ENCODE results near the gene RAB1B. TPM values are rescaled to one million over a fixed set of nuclear protein-coding genes. Genes with fewer than 3 reads are reported as not detected.

Gene RAB1B
- total RNA-seq, 1 experiment from 2014 or later, result 148 TPM

DNA sequence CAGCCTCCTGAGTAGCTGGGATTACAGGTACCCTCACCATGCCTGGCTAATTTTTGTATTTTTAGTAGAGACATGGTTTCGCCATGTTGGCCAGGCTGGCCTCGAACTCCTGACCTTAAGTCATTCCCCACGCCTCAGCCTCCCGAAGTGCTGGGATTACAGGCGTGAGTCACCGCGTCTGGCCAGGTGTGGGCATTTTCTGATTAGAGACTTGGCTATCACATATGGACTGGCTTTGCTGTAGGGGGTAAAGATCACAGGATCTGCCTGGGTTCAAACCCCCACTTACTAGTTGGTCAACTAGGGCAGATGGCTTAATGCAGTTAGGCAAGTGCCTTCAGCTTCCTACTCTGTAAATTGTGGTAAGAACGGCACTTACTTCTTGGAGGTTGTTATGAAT is 41.9 kb downstream of the RAB1B start:
- Histone ChIP-seq H4K20me1 (ENCODE audit: insufficient read depth) (no peaks in the 10 kb centered on the region), H3K4me3 (replicated peaks in 1 of 2; ENCODE audit: low read depth in 1 of 2, low read length in 2 of 2) (no peak overlapping the region), H3K79me2 (ENCODE audit: insufficient read depth, low read length) (no peaks in the 10 kb centered on the region), H2AFZ (ENCODE audit: low read depth, low read length, poor library complexity, severe bottlenecking) (no peak overlapping the region), H3K9me3 (ENCODE audit: control insufficient read depth in 1 of 2, insufficient read depth in 1 of 2, low read depth in 1 of 2, low read length in 2 of 2) (no peaks in the 10 kb centered on the region), H3K4me2 (ENCODE audit: low read length) (no peak overlapping the region), H3K36me3 (ENCODE audit: control insufficient read depth in 1 of 2, insufficient read depth in 2 of 2, low read length in 2 of 2) (no peaks in the 10 kb centered on the region), H3K9me2 (ENCODE audit: insufficient read depth) (no peaks in the 10 kb centered on the region), H3K4me1 (ENCODE audit: control insufficient read depth in 1 of 2, insufficient read depth in 2 of 2, low read length in 2 of 2) (peaks cover 16 to 37% of the 10 kb centered on the region in 2 experiments), H3K9ac (ENCODE audit: low read length) (no peak overlapping the region), H3K27me3 (ENCODE audit: insufficient read depth, low read length) (no peaks in the 10 kb centered on the region), H3K27ac (ENCODE audit: low read depth, low read length) (no peak overlapping the region)
- ChIA-PET POLR2A (no interaction called here), CTCF (interaction anchor here (2.6 to 3.4 kb wide), 2 partner anchors 22 to 76 kb away, joined by 25 to 121 read pairs; partner anchors contain the start of gene YIF1A), RAD21 (ENCODE audit: low non-redundant PET in 1 of 2, low total read pairs in 2 of 2, uncharacterized antibody in 2 of 2, unreplicated experiment in 2 of 2) (interaction anchor here in 1 of 2 experiments (2.9 kb wide), 1 partner anchor 25 kb away, joined by 12 read pairs; the partner anchor contains the start of gene RIN1)
- intact Hi-C loops (cut with micrococcal nuclease), result loop anchor here (5.0 kb wide), 2 partner anchors 62 to 77 kb away; partner anchors contain the start of gene SLC29A2
- no TSS peak for BruUV-seq (replicated peaks)
- TF ChIP-seq, protein P1, sequence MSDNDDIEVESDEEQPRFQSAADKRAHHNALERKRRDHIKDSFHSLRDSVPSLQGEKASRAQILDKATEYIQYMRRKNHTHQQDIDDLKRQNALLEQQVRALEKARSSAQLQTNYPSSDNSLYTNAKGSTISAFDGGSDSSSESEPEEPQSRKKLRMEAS (IDR thresholded peaks at IDR 0.05), result no peak
- TF ChIP-seq ZFX (IDR thresholded peaks at IDR 0.05) (no peak), FOSL1 (IDR thresholded peaks at IDR 0.05; ENCODE audit: low read depth) (no peak), YY1 (IDR thresholded peaks at IDR 0.05; ENCODE audit: extremely low read depth, insufficient replicate concordance, low read depth, low read length) (no peak), SRF (IDR thresholded peaks at IDR 0.05; ENCODE audit: low read depth) (no peak), POLR2A (IDR thresholded peaks at IDR 0.05; ENCODE audit: borderline replicate concordance, extremely low read depth, insufficient read depth, insufficient read length) (no peak), SIN3A (IDR thresholded peaks at IDR 0.05; ENCODE audit: low read depth) (no peak), CEBPB (IDR thresholded peaks at IDR 0.05; ENCODE audit: low read depth) (no peak), EZH2phosphoT487 (IDR thresholded peaks at IDR 0.05; ENCODE audit: borderline replicate concordance) (no peak), ELF1 (IDR thresholded peaks at IDR 0.05; ENCODE audit: borderline replicate concordance, low read depth) (no peak), JUND (IDR thresholded peaks at IDR 0.05) (no peak), SP1 (IDR thresholded peaks at IDR 0.05; ENCODE audit: low read depth) (no peak)
- TF ChIP-seq, protein P2, sequence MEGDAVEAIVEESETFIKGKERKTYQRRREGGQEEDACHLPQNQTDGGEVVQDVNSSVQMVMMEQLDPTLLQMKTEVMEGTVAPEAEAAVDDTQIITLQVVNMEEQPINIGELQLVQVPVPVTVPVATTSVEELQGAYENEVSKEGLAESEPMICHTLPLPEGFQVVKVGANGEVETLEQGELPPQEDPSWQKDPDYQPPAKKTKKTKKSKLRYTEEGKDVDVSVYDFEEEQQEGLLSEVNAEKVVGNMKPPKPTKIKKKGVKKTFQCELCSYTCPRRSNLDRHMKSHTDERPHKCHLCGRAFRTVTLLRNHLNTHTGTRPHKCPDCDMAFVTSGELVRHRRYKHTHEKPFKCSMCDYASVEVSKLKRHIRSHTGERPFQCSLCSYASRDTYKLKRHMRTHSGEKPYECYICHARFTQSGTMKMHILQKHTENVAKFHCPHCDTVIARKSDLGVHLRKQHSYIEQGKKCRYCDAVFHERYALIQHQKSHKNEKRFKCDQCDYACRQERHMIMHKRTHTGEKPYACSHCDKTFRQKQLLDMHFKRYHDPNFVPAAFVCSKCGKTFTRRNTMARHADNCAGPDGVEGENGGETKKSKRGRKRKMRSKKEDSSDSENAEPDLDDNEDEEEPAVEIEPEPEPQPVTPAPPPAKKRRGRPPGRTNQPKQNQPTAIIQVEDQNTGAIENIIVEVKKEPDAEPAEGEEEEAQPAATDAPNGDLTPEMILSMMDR (IDR thresholded peaks at IDR 0.05 in 2 of 3, conservative IDR thresholded peaks at IDR 0.05 in 1 of 3; ENCODE audit: borderline replicate concordance in 1 of 3, insufficient read depth in 1 of 3, low read depth in 2 of 3, low read length in 2 of 3), result no peak
- TF ChIP-seq, protein P3, sequence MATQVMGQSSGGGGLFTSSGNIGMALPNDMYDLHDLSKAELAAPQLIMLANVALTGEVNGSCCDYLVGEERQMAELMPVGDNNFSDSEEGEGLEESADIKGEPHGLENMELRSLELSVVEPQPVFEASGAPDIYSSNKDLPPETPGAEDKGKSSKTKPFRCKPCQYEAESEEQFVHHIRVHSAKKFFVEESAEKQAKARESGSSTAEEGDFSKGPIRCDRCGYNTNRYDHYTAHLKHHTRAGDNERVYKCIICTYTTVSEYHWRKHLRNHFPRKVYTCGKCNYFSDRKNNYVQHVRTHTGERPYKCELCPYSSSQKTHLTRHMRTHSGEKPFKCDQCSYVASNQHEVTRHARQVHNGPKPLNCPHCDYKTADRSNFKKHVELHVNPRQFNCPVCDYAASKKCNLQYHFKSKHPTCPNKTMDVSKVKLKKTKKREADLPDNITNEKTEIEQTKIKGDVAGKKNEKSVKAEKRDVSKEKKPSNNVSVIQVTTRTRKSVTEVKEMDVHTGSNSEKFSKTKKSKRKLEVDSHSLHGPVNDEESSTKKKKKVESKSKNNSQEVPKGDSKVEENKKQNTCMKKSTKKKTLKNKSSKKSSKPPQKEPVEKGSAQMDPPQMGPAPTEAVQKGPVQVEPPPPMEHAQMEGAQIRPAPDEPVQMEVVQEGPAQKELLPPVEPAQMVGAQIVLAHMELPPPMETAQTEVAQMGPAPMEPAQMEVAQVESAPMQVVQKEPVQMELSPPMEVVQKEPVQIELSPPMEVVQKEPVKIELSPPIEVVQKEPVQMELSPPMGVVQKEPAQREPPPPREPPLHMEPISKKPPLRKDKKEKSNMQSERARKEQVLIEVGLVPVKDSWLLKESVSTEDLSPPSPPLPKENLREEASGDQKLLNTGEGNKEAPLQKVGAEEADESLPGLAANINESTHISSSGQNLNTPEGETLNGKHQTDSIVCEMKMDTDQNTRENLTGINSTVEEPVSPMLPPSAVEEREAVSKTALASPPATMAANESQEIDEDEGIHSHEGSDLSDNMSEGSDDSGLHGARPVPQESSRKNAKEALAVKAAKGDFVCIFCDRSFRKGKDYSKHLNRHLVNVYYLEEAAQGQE (IDR thresholded peaks at IDR 0.05; ENCODE audit: low read depth), result no peak
- TF ChIP-seq, protein P4, sequence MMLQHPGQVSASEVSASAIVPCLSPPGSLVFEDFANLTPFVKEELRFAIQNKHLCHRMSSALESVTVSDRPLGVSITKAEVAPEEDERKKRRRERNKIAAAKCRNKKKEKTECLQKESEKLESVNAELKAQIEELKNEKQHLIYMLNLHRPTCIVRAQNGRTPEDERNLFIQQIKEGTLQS (IDR thresholded peaks at IDR 0.05), result no peak
- TF ChIP-seq, protein P5, sequence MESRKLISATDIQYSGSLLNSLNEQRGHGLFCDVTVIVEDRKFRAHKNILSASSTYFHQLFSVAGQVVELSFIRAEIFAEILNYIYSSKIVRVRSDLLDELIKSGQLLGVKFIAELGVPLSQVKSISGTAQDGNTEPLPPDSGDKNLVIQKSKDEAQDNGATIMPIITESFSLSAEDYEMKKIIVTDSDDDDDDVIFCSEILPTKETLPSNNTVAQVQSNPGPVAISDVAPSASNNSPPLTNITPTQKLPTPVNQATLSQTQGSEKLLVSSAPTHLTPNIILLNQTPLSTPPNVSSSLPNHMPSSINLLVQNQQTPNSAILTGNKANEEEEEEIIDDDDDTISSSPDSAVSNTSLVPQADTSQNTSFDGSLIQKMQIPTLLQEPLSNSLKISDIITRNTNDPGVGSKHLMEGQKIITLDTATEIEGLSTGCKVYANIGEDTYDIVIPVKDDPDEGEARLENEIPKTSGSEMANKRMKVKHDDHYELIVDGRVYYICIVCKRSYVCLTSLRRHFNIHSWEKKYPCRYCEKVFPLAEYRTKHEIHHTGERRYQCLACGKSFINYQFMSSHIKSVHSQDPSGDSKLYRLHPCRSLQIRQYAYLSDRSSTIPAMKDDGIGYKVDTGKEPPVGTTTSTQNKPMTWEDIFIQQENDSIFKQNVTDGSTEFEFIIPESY (IDR thresholded peaks at IDR 0.05; ENCODE audit: extremely low read depth, insufficient replicate concordance, low read length), result no peak
- ATAC-seq (no peak), DNase-seq (ENCODE audit: low read depth, low spot score) (no peak)
